HG03521 (cell line): Measurements from ENCODE around the gene ZMYND8.
"Not testable (repeated sequence)": the region's sequence is repeated elsewhere in the genome, so short reads cannot be mapped to it uniquely, and the experiment has no call there.

Experiments used
- ATAC-seq: cut with Tn5 transposase; IDR thresholded peaks from one replicate; pipeline ENCODE4 v1.9.1; 2021; ENCODE audit warnings: mild to moderate bottlenecking, moderate library complexity; ENCODE audit not compliant: unreplicated experiment

Gene ZMYND8

DNA sequence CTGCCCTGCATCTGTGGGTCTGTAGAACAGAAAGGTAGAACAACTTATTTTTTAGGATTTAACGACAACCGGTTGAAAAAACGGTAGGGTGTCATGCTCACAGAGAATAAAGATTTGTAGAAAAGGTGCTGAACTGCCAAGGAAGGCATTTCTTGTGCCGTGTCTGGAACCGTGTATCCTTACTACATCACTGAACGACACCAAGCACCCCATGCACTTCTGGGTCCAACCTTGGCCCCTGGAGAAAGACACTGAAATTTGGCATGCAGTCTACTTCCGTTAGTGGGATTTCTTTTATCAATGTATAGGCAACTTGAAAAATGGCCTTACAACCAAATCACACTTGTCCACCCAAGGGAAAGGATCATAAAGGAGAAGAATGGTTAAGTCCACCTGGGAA is 145.5 kb downstream of the ZMYND8 start:
- no peak for ATAC-seq

DNA sequence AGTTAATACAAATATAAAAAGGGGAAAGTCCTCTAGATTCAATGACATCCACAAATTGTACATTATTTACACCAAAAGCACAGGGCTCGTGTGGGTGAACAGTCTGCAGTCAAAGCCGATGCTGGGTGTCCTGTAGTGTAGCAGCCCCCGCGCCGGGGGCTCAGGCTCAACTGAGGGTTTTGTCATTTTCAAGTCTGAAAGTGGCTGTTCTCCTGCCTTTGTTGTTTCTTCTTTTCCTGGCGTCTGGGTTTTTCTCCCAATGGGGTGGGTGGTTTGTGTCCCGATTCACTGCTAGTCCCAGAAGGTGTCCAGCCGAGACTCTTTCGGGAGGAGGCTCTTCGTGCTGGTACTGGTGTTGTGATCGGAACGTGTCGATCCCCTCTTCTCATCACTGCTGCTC is 146.0 kb downstream of the ZMYND8 start:
- ATAC-seq: no peak

DNA sequence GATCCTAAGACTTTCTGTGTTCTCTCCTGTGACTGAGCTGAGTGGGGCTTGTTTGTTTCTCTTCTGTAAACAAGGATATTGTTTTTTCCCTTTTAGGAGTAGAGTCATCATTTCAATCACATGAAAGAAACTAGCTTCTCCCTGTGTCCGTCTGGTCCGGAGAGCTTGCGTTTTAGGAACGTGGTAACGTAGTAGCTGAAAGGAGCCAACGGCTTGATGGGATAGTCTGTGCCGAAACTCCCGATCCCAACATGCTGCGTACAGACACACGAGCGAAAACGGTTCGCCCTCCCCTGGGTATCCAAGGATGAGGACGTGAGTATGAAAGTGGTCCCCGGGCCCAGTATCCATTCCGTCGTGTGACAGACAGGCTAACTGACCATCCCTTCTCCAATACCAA is 146.5 kb downstream of the ZMYND8 start:
- no peak for ATAC-seq

DNA sequence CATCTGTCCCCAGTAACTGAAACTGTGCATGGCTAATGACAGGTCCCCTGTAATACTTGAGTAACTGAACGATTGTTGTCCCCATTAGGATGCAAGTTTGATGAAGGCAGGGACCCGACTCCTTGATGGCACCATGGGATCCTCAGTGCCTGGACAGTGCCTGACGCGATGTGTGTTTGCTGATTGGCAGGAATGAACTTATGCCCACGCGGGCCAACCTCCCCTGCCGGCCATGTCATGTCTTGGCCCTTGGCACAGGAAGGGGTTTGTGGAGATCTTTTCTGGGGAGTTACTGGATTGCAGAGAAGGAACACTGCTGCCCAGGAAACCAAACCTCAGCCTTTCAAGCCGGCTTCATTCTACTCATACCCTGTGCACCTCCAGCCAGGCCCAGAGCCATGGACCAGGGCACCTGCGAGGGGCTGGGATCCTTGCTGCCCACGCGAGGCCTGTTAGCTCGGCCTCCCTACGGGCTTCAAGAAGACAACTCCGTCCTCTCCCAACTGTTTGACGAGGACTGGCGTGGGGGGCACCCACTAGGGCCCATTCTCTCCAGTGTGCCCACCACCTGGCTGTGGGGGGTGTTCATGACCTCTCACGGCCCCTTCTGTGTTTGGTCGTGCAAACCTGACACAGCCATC is 147.8 kb downstream of the ZMYND8 start:
- ATAC-seq: no peak

DNA sequence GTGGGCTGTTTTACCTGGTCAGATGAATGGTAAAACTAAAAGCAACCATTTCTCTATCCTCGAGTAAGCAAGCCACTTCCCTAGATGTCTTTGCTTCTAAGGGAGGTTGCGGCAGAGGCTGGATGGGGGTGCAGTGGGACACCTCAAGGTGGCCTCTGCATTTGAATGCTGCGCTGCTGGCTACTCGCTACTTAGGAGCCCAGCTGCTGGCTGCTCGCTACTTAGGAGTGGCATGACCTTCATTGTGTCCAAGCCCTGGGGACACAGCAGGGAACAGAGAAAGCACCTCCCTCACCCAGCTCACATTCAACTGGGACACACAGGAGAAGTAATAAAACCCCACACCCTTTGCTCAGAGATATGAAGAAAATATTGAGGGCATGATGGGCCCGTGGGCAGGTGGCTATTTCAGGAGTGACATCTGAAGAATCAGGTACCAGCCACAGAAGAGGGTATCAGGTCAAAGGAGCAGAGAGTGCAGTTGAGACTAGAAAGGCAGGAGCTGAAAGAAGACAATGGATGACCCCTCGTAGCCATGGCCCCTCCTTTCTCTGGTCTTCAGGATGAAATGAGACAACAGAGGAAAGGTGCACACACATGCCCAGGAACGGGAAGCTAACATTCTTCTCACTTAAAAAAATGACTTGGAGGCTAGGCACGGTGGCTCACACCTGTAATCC is 149.4 kb downstream of the ZMYND8 start:
- ATAC-seq: no peak

DNA sequence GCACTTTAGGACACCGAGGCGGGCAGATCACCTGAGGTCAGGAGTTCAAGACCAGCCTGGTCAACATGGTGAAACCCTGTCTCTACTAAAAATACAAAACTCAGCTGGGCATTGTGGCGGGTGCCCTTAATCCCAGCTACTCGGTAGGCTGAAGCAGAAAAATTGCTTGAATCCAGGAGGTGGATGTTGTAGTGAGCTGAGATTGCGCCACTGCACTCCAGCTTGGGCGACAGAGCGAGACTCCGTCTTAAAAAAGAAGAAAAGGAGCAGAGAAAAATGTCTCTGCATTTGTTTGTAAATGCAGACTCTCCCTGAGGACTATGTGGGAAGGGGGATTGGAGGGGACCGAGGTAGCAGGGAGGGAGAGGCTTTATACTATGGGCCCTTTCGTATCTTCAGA is 149.9 kb downstream of the ZMYND8 start:
- ATAC-seq: not testable (repeated sequence)

DNA sequence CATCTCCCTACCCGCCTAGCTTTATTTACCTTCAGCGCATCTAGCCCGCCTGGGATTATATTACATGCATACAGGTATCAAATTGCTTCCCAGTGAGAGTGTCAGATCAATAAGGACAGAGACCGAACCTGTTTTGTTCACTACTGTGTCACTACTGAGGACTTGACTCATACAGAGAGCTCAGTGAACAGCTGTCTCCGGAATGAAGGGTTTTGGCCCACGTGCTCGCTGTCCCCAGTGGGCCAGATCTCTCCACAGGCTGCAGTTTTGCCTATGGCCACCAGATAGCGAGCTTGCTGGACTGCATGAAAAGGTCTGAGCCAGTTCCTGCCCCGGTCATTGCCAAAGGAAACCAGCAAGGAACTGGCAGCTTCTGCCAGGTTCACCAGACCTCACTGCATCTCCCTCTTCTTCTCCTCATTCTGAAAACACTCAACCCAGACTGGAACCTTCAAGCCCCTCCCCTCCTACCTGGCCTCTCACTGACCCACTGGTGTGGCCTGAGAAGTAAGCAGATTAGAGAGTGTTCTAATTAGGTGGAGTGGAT is 150.8 kb downstream of the ZMYND8 start:
- no peak for ATAC-seq

DNA sequence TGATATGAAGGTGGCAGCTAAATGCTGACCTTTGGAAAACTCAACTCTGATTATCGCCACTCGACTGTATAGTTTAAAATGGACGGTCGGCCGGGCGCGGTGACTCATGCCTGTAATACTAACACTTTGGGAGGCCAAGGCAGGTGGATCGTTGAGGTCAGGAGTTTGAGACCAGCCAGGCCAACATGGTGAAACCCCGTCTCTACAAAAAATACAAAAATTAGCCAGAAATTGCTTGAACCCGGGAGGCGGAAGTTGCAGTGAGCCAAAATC is 151.7 kb downstream of the ZMYND8 start:
- not testable (repeated sequence) for ATAC-seq

DNA sequence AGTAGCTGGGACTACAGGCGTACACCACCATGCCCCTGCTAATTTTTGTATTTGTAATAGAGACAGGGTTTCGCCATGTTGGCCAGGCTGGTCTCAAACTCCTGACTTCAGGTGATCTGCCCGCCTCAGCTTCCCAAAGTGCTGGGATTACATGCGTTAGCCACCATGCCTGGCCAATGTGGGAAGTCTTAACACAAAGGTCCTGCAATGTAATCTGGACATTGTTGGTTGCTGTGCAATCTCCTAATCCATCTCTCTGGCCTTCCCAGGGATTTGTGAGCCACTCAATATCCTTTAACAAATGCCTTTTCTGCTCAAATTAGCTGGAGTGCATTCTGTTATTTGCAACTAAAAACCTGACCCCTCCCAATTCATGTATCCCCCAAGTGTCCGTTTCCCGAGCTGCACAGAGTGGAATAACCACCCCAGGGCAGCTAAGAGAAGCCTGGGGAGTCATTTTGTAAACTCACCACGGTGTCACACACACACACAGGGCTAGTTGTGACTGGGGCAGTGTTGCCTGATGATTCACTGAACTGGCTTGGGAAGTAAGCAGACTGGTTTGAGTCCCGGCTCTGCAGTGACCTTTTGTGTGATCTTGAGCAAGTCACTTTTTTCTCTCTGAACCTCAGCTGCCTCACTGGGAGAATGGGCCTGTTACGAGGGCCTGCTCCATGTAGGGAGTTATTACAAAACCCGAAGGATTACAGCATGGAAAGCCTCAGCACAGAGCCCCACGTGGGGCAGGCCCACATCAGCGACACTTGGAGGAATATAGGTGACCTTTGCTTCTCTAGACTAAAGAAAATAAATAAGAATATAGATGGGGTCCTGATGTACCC is 152.3 kb downstream of the ZMYND8 start:
- no peak for ATAC-seq

DNA sequence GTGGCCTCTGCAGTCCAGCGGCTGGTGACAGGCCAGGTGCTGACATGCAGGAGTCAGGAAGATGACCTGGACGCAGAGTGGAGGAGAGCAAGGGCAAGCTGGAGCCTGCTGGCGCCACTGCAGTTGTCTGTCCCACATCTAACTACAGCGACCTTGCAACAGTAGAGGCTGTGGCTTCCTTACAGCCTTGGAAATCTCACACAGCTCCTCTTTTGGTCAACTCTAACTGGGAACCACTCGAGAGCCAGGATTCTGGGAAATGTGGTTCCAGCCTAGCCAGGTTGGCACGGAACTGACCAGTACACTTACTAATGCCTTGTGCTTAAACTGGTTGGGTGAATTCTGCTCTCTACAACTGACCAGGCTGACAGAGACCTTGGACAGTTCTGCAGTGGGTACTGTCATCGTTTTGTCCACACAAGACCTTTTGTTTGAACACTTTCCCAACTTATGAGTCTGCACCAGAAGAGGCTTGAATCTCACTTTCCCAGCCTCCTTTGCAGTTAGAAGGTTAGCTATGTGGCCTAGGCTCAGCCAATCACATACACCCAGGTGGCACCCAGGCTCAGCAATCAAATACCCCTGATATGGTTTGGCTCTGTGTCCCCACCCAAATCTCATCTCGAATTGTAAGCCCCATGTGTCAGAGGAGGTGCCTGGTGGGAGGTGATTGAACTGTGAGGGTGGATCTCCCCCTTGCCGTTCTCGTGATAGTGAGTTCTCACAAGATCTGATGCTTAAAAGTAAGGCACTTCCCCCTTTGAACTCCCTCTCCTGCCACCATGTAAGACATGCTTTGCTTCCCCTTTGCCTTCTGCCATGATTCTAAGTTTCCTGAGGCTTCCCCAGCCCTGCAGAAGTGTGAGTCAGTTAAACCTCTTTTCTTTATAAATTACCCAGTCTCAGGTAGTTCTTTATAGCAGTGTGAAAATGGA is 153.5 kb downstream of the ZMYND8 start:
- ATAC-seq: no peak

DNA sequence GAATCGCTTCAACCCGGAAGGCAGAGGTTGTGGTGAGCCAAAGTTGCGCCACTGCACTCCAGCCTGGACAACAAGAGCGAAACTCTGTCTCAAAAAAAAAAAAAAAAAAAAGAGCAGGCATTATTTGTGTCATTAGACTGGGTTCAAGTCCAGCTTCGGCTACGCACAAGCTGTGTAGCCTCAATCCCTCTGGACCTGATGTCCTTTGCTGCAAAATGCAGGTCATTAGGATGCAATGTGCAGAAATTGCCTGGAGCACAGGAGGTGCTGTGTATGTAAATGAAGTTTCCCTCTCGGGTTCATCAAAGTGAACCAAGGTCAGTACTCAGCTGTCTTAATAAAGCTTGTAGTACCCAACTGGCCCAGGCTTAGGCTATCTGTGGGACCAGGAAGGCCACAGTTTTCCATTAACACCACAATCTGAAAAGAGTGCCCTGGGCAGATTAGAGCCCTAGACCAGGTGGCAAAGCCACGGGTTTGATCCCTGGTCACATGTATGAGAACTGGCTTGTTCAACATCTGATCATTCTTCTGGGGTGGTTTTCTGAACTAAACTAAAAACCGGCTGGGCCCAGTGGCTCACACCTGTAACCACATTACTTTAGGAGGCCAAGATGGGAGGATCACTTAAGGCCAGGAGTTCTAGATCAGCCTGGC is 155.3 kb downstream of the ZMYND8 start:
- no peak for ATAC-seq

DNA sequence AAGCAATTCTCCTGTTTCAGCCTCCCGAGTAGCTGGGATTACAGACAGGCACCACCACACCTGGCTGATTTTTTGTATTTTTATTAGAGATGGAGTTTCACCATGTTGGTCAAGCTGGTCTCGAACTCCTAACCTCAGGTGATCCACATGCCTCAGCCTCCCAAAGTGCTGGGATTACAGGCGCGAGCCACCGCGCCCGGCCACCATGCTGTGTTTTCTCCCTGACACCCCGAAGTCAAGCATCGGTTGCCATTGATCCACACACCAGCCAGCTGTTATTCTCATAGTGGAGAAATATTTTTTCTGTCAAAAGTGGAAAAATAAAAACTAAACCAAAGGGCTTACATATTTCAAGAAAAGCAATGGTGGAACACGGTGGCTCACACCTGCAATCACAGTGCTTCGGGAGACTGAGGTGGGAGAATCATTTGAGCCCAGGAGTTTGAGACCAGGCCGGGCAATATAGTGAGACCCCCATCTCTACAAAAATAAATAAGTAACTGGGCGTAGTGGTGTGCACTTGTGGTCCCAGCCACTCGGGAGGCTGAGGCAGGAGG is 157.4 kb downstream of the ZMYND8 start:
- no peak for ATAC-seq

DNA sequence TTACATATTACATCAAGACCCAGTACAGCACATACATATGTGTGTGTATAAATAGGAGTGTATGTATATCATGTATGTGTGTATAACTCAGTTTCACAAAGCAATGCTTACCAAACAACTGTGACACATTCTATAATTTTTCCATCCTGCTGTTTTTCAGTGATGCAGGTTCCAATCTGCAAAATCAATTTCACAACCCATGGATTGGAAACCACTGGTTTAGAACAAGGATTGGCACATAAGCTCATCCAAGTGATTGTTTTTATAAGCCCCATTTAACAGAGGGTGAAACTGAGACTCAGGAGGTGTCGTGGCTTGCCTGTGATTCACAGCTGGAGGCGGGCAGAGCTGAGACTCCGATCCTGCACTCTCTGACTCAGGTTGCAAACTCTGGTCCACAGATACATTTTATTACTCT is 158.2 kb downstream of the ZMYND8 start:
- ATAC-seq: no peak

DNA sequence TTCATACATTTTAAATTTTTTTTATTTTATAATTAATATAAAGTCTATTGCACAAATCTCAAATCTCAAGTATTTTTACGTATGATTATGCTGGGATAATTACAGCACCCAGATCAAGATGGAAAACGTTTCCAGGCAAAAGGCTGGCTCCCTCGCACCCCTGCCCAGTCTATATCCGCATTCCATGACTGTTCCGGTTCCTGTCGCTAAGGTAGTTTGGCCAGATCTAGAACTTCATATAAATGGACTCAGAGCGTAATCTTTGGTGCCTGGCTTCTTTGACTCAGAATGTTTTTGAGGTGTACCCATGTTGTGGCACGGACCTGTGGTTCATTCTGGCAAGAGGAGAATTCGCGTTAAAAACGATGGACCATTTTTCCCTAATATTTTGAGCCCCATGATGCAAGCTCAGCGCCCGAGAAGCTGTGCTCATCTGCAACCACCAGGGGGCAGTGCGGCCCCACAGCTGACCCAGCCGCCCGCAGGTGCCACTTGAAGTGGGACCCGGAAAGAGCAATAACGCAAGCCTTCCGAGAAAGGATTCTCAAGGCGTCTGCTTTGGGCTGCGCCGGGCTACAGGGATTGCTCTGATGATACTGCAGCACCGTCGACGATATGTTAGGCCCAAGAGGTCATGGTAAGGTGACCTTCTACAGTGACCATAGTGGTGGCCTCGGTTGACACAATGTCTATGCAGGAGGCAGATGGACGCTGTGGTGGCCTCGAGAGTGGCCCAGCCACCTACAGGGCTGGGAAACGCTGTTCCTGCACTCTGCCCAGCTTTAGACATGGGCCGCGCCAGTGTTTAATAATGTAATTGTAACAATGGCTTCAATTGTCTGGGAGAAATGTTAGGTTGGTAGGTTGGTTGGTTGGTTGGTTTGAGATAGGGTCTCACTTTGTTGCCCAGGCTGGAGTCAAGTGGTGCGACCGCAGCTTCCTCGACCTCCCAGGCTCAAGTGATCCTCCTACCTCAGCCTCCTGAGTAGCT is 160.1 kb downstream of the ZMYND8 start:
- no peak for ATAC-seq

DNA sequence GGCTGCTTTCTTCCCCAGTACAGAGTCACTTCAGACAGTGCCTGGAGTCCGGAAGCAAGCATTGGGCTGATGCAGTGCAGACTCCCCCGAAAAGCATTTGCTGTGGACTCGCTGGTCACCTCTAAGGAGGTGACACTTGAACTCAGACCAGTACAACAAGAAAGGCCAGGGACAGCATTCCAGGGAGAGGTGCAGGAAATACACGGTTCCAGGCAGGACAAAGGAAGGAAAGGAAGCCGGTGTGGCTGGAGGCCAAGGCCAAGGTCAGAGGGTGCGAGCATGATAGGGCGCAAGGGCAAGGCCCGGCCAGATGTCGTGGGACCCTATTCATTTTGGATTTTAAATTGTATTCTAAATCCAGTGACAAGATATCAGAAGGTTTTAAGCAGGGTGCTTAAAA is 160.9 kb downstream of the ZMYND8 start:
- no peak for ATAC-seq

DNA sequence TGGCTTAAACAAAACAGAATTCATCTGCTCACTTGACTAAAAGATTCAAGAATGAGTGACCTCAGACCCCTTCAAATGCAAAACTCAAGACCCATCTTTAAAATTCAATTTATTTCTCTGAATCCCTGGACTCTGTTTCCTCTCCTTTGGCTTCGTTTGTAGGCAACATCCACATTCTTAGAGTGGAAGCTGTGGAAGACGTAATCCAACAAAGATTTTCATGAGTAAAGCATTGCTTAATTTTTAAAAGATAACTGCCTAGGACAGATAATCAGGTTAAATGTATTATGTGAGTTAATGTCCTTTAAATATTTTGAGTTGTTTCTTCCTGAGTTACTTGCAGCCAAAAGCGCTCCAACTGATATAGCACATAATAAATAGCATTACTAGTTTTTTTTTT is 164.5 kb downstream of the ZMYND8 start:
- no peak for ATAC-seq

DNA sequence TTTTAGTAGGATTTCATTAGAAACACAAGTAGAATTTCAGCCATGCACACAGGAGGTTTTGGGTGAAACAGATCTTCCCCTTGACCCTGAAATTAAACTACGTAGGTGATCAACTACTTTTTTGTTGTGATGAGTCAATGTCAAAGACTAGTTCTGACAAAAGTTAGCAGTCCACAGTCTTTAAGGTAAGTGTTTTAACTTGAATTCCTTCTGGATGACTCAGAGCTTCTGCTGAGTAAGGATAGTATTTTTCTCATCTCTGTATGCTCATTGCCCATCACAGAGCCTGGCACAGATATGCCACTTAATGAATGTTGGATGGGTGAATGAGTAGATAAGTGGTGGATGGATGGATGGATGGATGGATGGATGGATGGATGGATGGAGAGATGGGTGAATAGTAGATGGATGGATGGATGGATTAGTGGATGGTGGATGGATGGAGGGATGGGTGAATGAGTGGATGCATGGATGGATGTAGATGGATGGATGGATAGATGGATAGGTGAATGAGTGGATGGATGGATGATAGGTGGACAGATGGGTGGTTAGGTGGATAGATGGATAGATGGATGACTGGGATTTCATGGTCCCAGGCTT is 165.3 kb downstream of the ZMYND8 start:
- no peak for ATAC-seq

DNA sequence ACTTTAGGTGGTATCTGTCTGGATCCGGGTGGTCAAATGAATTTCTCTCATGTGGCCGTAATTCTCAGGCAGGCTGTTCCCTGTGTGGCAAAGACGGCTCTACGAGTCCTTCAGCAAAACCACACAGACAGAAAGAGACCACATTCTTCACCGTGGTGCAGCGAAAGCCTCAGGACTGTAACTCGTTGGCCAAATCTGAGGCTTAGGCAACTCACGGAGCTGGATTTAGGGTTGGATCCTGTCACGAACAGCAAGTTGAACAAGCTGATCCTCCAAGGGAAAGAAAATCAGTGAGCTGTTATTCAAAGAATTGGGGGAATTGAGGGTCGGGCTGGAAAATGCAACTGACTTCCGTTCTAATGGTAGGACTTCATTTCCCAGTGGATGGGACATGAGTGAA is 167.4 kb downstream of the ZMYND8 start:
- ATAC-seq: no peak
